ENCODE measurements around the gene NCR2. TPM values are rescaled to one million over a fixed set of nuclear protein-coding genes. Genes with fewer than 3 reads are reported as not detected.

The NCR2 gene
- not detected in 2 replicates for total RNA-seq (2011; cell fraction: chromatin; rRNA removed; ENCODE audit: low replicate concordance)
- total RNA-seq (2011; cell fraction: nucleolus; rRNA removed): not detected in 2 replicates
- total RNA-seq (2011; cell fraction: nucleoplasm; rRNA removed): not detected in 2 replicates
- total RNA-seq (2014; rRNA removed): not detected in 2 replicates
- total RNA-seq (2014; rRNA removed; fragmentation: Illumina TruSeq; extraction: Trizol): not detected in 2 replicates
- total RNA-seq (2015; rRNA removed; fragmentation: Illumina TruSeq; extraction: Trizol): not detected in 2 replicates
- total RNA-seq (2021): not detected in 2 replicates
- polyA plus RNA-seq (2011; rRNA removed): not detected in 2 replicates
- polyA plus RNA-seq (2011; cell fraction: cytosol; rRNA removed): not detected in 2 replicates
- not detected in 2 replicates for polyA plus RNA-seq (2011; cell fraction: nucleus; rRNA removed)
- polyA plus RNA-seq (2012): not detected in 2 replicates
- not detected in 2 replicates for polyA plus RNA-seq (2014; fragmentation: Illumina TruSeq; extraction: Trizol)
- not detected for polyA plus RNA-seq (2014; fragmentation: Nextera tagmentation; extraction: Ambion mirVana)
- polyA plus RNA-seq (2014; rRNA removed): not detected in 2 replicates
- not detected in 2 replicates for polyA minus RNA-seq (2011; rRNA and poly(A)+ RNA removed)
- polyA minus RNA-seq (2011; cell fraction: cytosol; rRNA and poly(A)+ RNA removed): not detected in 2 replicates
- not detected in 2 replicates for polyA minus RNA-seq (2011; cell fraction: nucleus; rRNA and poly(A)+ RNA removed)
- not detected for Bru-seq, nascent RNA
- BruChase-seq, experiment 1, labeled RNA remaining after a 2-hour chase: not detected
- BruChase-seq, experiment 2, labeled RNA remaining after a 6-hour chase: not detected
- long read RNA-seq, experiment 1: 0 reads
- long read RNA-seq, experiment 2: 0 reads
- long read RNA-seq, experiment 3: 0 reads

DNA sequence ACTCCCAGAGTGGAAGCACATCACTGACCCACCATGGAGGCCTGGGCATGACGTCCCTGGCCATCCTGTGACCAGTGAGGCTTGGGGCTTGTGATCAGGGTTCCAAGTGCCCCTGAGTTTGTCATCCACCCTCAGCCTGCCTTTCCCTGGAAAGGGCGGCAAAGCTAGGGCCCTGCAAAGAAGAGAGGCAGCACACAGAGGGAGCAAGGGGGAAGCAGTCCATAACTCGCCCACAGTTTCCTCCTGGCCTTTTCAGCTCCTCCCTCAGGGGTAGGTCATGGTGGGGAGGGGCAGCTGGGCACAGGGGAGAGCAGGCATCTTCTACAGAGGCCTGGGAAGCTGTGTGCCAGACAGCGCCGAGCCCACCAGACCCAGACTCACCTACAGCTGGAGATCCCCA is at the start of gene NCR2:
NCR2 (plus strand) TSS at position 313 of the 400 bp plus-strand sequence. CDS start 269 bp downstream, outside the sequence.
- Histone ChIP-seq H4K20me1 (replicated peaks; ENCODE audit: control insufficient read depth, insufficient read depth, low read length) (peaks cover 4% of the 10 kb centered on the region), H3K4me3 (no peak within 1 kb of the TSS), H3K4me1 (replicated peaks in 1 of 2; ENCODE audit: control insufficient read depth in 2 of 2, insufficient read depth in 2 of 2, low read length in 2 of 2) (peaks cover 0 to 3% of the 10 kb centered on the region in 2 experiments; a peak in 2 of 5 replicates), H3K79me2 (ENCODE audit: control insufficient read depth, insufficient read depth, low read length) (no peaks in the 10 kb centered on the region), H3K9ac (ENCODE audit: insufficient read depth in 1 of 2, low read depth in 2 of 2, low read length in 2 of 2) (peak within 1 kb of the TSS in 1 of 2 experiments; percentile 29; a peak in 1 of 4 replicates), H3K9me1 (ENCODE audit: control insufficient read depth, insufficient read depth, low read length) (no peaks in the 10 kb centered on the region), H3K9me3 (replicated peaks; ENCODE audit: control insufficient read depth, insufficient read depth, low read depth, low read length) (no peaks in the 10 kb centered on the region), H3K27me3 (ENCODE audit: control insufficient read depth in 2 of 2, insufficient read depth in 2 of 2, low read length in 2 of 2) (peaks cover 24 to 63% of the 10 kb centered on the region in 2 experiments), H3K27ac (ENCODE audit: extremely low read depth, low read depth, low read length) (no peak within 1 kb of the TSS), H3K4me2 (ENCODE audit: insufficient read depth, low read length) (no peak within 1 kb of the TSS), H2AFZ (ENCODE audit: low read depth, low read length) (no peak within 1 kb of the TSS), H3K36me3 (ENCODE audit: control insufficient read depth, insufficient read depth, low read length) (no peaks in the 10 kb centered on the region)
- intact Hi-C loops (cut with micrococcal nuclease): no loop called here
- DNase-seq (ENCODE audit: extremely low read depth in 1 of 4, low spot score in 3 of 4) (no peak), ATAC-seq (no peak), FAIRE-seq (no peak)
- POLR2A ChIA-PET: interaction anchor here (0.6 to 3.4 kb wide), 3 partner anchors 15 to 235 kb away, joined by 3 to 16 read pairs (median 4); no protein-coding TSS in a partner anchor
- BruUV-seq (replicated peaks): no TSS peak
- WGBS (ENCODE audit: insufficient coverage, low coverage, missing lambda C conversion rate): 3% methylated on average over 4 of the region's 5 CpGs
- CTCF ChIA-PET (ENCODE audit: low intra/inter-chr PET ratio): interaction anchor here (0.6 to 1.8 kb wide), 3 partner anchors 29 to 164 kb away, joined by 3 to 9 read pairs (median 5); no protein-coding TSS in a partner anchor
- in situ Hi-C loops (cut with MboI): no loop called here
- TF ChIP-seq BRD4 (IDR thresholded peaks at IDR 0.05): no peak
- no peak for TF ChIP-seq ZNF586 (CRISPR knock-in tag; conservative IDR thresholded peaks at IDR 0.05)
- TF ChIP-seq ZC3H8 (IDR thresholded peaks at IDR 0.05): no peak
- TF ChIP-seq NCOA6 (IDR thresholded peaks at IDR 0.05): no peak
- TF ChIP-seq, protein P1, sequence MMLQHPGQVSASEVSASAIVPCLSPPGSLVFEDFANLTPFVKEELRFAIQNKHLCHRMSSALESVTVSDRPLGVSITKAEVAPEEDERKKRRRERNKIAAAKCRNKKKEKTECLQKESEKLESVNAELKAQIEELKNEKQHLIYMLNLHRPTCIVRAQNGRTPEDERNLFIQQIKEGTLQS (IDR thresholded peaks at IDR 0.05): no peak
- TF ChIP-seq, protein P1 (CRISPR knock-in tag; conservative IDR thresholded peaks at IDR 0.05): no peak
- no peak for TF ChIP-seq ESRRA (IDR thresholded peaks at IDR 0.05; ENCODE audit: borderline replicate concordance, low read depth)
- TF ChIP-seq, protein P2, sequence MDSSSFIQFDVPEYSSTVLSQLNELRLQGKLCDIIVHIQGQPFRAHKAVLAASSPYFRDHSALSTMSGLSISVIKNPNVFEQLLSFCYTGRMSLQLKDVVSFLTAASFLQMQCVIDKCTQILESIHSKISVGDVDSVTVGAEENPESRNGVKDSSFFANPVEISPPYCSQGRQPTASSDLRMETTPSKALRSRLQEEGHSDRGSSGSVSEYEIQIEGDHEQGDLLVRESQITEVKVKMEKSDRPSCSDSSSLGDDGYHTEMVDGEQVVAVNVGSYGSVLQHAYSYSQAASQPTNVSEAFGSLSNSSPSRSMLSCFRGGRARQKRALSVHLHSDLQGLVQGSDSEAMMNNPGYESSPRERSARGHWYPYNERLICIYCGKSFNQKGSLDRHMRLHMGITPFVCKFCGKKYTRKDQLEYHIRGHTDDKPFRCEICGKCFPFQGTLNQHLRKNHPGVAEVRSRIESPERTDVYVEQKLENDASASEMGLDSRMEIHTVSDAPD (CRISPR knock-in tag; IDR thresholded peaks at IDR 0.05): no peak
- TF ChIP-seq HMBOX1 (IDR thresholded peaks at IDR 0.05): no peak
- TF ChIP-seq ERF (CRISPR knock-in tag; IDR thresholded peaks at IDR 0.05): no peak
- TF ChIP-seq GABPB1 (CRISPR knock-in tag; IDR thresholded peaks at IDR 0.05): no peak
- TF ChIP-seq U2AF2 (optimal IDR thresholded peaks at IDR 0.05; ENCODE audit: low read depth, low read length): no peak
- no peak for TF ChIP-seq DLX4 (CRISPR knock-in tag; IDR thresholded peaks at IDR 0.05)
- no peak for TF ChIP-seq PRMT5 (CRISPR knock-in tag; IDR thresholded peaks at IDR 0.05)
- TF ChIP-seq HDAC6 (IDR thresholded peaks at IDR 0.05; ENCODE audit: low read depth, low read length): no peak
- no peak for TF ChIP-seq TCF7L2 (IDR thresholded peaks at IDR 0.05; ENCODE audit: low read depth, low read length)
- no peak for TF ChIP-seq ARHGAP35 (IDR thresholded peaks at IDR 0.05; ENCODE audit: partially characterized antibody)
